HG03066 (cell line): ENCODE data around the gene ALDH16A1.

Experiments
- ATAC-seq: cut with Tn5 transposase; IDR thresholded peaks from one replicate; pipeline ENCODE4 v1.9.1; 2021; ENCODE audit warnings: low read depth; ENCODE audit not compliant: unreplicated experiment

Gene ALDH16A1

DNA sequence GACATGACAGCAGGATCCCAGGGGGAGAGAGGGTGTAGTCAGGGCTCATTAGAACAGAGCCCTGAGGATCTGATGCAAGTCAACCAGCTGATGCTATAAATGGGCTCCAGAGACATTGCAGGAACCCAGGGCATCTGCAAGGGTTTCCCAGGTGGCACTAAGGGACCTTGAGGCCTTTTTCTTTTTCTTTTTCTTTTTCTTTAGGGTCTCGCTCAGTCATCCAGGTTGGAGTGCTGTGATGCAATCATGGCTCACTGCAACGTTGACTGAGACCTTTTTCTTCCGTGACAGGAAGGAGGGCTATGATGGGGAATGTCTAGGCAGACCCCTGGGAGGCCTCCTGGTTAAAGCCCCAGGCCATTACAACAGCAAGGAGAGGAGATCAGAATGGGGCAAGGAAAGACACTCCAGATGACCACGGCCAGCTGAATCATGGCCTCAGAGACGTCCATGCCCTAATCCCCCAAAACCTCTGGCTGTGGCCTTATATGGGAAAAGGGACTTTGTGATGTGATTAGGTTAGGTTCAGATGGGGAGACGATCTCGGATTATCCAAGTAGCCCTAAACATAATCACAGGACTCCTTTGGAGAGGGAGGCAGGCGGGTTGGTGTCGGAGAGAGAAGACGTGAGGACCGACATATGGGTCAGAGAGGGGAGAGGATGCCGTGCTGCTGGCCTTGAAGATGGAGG is 54.9 kb downstream of the ALDH16A1 start:
- no peak for ATAC-seq

DNA sequence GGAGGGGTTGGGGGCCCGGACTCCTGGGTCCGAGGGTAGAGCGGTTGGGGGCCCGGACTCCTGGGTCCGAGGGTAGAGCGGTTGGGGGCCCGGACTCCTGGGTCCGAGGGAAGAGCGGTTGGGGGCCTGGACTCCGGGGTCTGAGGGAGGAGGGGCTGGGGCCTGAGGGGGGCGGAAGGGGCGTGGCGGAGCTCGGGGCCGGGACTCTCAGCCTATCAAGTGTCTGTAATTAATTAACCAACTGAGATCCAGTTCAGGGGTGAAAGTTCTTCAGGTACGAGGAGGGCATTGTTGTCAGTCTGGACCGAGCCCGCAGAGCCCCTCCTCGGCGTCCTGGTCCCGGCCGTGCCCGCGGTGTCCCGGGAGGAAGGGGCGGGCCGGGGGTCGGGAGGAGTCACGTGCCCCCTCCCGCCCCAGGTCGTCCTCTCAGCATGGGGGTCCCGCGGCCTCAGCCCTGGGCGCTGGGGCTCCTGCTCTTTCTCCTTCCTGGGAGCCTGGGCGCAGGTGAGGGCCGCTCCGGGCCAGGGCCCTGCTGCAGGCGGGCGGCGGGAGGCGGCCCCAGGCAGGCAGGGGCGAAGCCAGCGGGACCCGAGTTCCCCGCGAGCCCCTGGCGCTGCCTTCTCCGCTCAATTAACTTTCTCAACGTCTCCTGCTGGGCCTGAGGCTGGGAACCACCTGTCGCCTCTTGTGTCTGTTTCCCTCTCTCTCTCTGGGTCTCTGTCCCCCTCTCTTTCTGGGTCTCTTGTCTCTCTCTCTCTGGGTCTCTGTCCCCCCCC is 60.1 kb downstream of the ALDH16A1 start:
- ATAC-seq: no peak

GRCh38 chr19:49513746-49514118 is 60.7 kb downstream of the ALDH16A1 start:
- ATAC-seq: no peak

GRCh38 chr19:49514151-49514550 is 61.1 kb downstream of the ALDH16A1 start:
- no peak for ATAC-seq

DNA sequence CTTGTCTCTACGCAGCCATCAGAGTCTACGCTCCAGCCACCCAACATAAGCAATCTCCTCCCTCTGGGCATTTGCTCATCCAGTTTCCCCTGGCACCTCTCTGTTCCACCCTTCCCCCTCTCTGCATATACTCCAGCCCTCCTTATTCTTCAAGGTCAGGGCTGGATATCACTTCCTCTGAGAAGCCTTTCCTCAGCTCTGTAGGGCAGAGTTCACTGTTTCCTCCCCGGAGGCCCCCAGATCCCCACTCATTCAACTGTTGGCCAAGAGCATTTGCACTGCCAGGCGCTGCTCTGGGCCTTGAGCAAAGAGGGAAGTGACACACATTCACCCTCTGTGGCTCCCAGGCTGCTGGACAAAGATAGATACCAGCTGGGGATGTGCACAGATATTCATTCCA is 62.7 kb downstream of the ALDH16A1 start:
- no peak for ATAC-seq

DNA sequence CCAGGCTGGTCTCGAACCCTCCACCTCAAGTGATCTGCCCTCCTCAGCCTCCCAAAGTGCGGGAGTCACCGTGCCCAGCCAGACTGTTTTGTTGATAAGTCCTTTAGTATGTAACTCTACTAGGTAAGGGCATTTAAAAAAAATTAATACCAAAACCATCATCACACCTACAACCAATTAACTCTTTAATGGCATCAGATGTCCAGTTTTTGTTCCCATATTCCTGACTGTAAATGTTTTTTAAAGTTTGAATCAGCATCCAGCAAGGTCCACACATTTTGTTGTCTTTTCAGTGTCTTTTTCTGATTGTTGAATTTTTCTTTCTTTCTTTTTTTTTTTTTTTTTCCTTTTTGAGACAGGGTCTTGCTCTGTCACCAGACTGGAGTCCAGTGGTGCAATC is 65.0 kb downstream of the ALDH16A1 start:
- no peak for ATAC-seq
